HCT116 (cell line): ENCODE measurements around the gene P2RY14.

Source experiments
- CEBPB ChIP-seq: IDR thresholded peaks from 2 replicates; pipeline ENCODE4 v1.6.1; 2012; ENCODE audit warnings: low read depth
- EZH2 ChIP-seq: fragments of 200-600 bp; sonication (generic); IDR thresholded peaks from 2 replicates; pipeline ENCODE4 v1.6.1; 2017; ENCODE audit warnings: antibody characterized with exemption, mixed run types
- EZH2phosphoT487 ChIP-seq: fragments of 200-600 bp; IDR thresholded peaks from 2 replicates; pipeline ENCODE4 v1.6.1; 2018; ENCODE audit warnings: antibody characterized with exemption, borderline replicate concordance
- JUND ChIP-seq: IDR thresholded peaks from 2 replicates; pipeline ENCODE4 v1.6.1; 2012
- POLR2A ChIP-seq: IDR thresholded peaks from 2 replicates; pipeline ENCODE4 v1.7.0; 2011; ENCODE audit warnings: borderline replicate concordance; ENCODE audit not compliant: insufficient read depth, insufficient read length; ENCODE audit errors: extremely low read depth
- POLR2AphosphoS5 ChIP-seq: IDR thresholded peaks from 2 replicates; pipeline ENCODE4 v1.6.1; 2011; ENCODE audit warnings: mild to moderate bottlenecking, low read depth, low read length, moderate library complexity
- RAD21 ChIP-seq: IDR thresholded peaks from 2 replicates; pipeline ENCODE4 v1.6.1; 2012; ENCODE audit warnings: low read depth, mild to moderate bottlenecking
- SIN3A ChIP-seq: IDR thresholded peaks from 2 replicates; pipeline ENCODE4 v1.6.1; 2012; ENCODE audit warnings: low read depth
- SP1 ChIP-seq: IDR thresholded peaks from 2 replicates; pipeline ENCODE4 v1.6.1; 2012; ENCODE audit warnings: low read depth
- ZFX ChIP-seq: fragments of 450-650 bp; IDR thresholded peaks from 2 replicates; pipeline ENCODE4 v1.6.1; 2017
- ZNF274 ChIP-seq: fragments of 200-500 bp; sonication (Bioruptor generic); IDR thresholded peaks from 2 replicates; pipeline ENCODE4 v1.6.1; 2014; ENCODE audit warnings: mild to moderate bottlenecking, low read depth, low read length, inconsistent platforms
- TF ChIP-seq, protein P1 (sequence below), 3 experiments: fragments of 200-600 bp in 1 of 3; sonication (generic) in 1 of 3; IDR thresholded peaks in 2 of 3; conservative IDR thresholded peaks in 1 of 3; 2 replicates each; pipeline ENCODE4 v1.5.1; 2012 to 2017; ENCODE audit warnings: low read depth in 2 of 3, low read length in 2 of 3, antibody characterized with exemption in 1 of 3, borderline replicate concordance in 1 of 3, control low read depth in 1 of 3, mild to moderate bottlenecking in 1 of 3, mixed read lengths in 1 of 3, mixed run types in 1 of 3, moderate library complexity in 1 of 3; ENCODE audit not compliant: insufficient read depth in 1 of 3
- TF ChIP-seq, protein P2 (sequence below): IDR thresholded peaks from 2 replicates; pipeline ENCODE4 v1.6.1; 2011; ENCODE audit warnings: mild to moderate bottlenecking, low read length, moderate library complexity; ENCODE audit not compliant: insufficient replicate concordance; ENCODE audit errors: extremely low read depth

GRCh38 chr3:151234825-151235224 lies 43.5 kb downstream of the P2RY14 start:
- TF ChIP-seq, protein P1, sequence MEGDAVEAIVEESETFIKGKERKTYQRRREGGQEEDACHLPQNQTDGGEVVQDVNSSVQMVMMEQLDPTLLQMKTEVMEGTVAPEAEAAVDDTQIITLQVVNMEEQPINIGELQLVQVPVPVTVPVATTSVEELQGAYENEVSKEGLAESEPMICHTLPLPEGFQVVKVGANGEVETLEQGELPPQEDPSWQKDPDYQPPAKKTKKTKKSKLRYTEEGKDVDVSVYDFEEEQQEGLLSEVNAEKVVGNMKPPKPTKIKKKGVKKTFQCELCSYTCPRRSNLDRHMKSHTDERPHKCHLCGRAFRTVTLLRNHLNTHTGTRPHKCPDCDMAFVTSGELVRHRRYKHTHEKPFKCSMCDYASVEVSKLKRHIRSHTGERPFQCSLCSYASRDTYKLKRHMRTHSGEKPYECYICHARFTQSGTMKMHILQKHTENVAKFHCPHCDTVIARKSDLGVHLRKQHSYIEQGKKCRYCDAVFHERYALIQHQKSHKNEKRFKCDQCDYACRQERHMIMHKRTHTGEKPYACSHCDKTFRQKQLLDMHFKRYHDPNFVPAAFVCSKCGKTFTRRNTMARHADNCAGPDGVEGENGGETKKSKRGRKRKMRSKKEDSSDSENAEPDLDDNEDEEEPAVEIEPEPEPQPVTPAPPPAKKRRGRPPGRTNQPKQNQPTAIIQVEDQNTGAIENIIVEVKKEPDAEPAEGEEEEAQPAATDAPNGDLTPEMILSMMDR (IDR thresholded peaks at IDR 0.05 in 2 of 3, conservative IDR thresholded peaks at IDR 0.05 in 1 of 3; ENCODE audit: borderline replicate concordance in 1 of 3, insufficient read depth in 1 of 3, low read depth in 2 of 3, low read length in 2 of 3), result no peak
- TF ChIP-seq POLR2AphosphoS5 (no peak), JUND (no peak), POLR2A (no peak), ZFX (no peak), EZH2phosphoT487 (no peak), RAD21 (no peak), SP1 (no peak), CEBPB (no peak), SIN3A (no peak), ZNF274 (no peak), EZH2 (no peak)
- TF ChIP-seq, protein P2, sequence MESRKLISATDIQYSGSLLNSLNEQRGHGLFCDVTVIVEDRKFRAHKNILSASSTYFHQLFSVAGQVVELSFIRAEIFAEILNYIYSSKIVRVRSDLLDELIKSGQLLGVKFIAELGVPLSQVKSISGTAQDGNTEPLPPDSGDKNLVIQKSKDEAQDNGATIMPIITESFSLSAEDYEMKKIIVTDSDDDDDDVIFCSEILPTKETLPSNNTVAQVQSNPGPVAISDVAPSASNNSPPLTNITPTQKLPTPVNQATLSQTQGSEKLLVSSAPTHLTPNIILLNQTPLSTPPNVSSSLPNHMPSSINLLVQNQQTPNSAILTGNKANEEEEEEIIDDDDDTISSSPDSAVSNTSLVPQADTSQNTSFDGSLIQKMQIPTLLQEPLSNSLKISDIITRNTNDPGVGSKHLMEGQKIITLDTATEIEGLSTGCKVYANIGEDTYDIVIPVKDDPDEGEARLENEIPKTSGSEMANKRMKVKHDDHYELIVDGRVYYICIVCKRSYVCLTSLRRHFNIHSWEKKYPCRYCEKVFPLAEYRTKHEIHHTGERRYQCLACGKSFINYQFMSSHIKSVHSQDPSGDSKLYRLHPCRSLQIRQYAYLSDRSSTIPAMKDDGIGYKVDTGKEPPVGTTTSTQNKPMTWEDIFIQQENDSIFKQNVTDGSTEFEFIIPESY, result no peak
